Measurements from ENCODE around the gene RPS15. TPM values are rescaled to one million over a fixed set of nuclear protein-coding genes. Genes with fewer than 3 reads are reported as not detected.

RPS15 gene
- total and polyA plus RNA-seq, 9 of the 15 experiments (the other 6 are each of a cell fraction or from before 2014, with no cell fraction given): 605 to 2,791 (median 957) TPM

- TF ChIP-seq THAP7 (CRISPR knock-in tag; IDR thresholded peaks at IDR 0.05) (0 out of 2 replicates have a peak, but pooled peaks have one; percentile 22), NKRF (IDR thresholded peaks at IDR 0.05; ENCODE audit: borderline replicate concordance) (peak; percentile 85), GATA2 (CRISPR knock-in tag; IDR thresholded peaks at IDR 0.05) (0 out of 2 replicates have a peak, but pooled peaks have one; percentile 14), SETDB1 (IDR thresholded peaks at IDR 0.05; ENCODE audit: low read length) (peak; percentile 39), SREBF1 (IDR thresholded peaks at IDR 0.05; ENCODE audit: borderline replicate concordance, low read depth, low read length) (no peak; the same call in 1 of the 2 replicates), PHF20 (IDR thresholded peaks at IDR 0.05; ENCODE audit: partially characterized antibody) (peak; percentile 88), FOXJ2 (tag; IDR thresholded peaks at IDR 0.05) (peak; percentile 64; the same call in 1 of the 2 replicates), HSF4 (CRISPR knock-in tag; IDR thresholded peaks at IDR 0.05; ENCODE audit: borderline replicate concordance) (no peak), ZEB2 (IDR thresholded peaks at IDR 0.05) (no peak), ZNF609 (CRISPR knock-in tag; IDR thresholded peaks at IDR 0.05; ENCODE audit: borderline replicate concordance) (peak; percentile 75; the same call in 1 of the 2 replicates), FOXP4 (CRISPR knock-in tag; IDR thresholded peaks at IDR 0.05; ENCODE audit: borderline replicate concordance) (no peak; the same call in 1 of the 2 replicates), ZNF347 (CRISPR knock-in tag; IDR thresholded peaks at IDR 0.05; ENCODE audit: low read depth) (no peak), PPARD (CRISPR knock-in tag; IDR thresholded peaks at IDR 0.05) (no peak), MAFK (IDR thresholded peaks at IDR 0.05; ENCODE audit: low read length) (no peak)
These were observed at the start of gene RPS15 (continued) for GRCh38 chr19:1438035-1438932.

Data from K562 (cell line).